GM10248 (cell line): ENCODE measurements around the gene PLSCR5.
A peak's percentile ranks its signal among the peaks of the same experiment; 100 is the strongest.

Source experiments
- CTCF ChIA-PET: fragments of 300-600 bp; sonication (Branson Sonifier 250); formaldehyde crosslinking; extraction: SDS; loops from one replicate; lab custom pipeline; 2021; ENCODE audit warnings: antibody characterized with exemption; lab: Yijun Ruan, JAX
- POLR2A ChIA-PET: fragments of 350-650 bp; sonication (Branson Sonifier 250); formaldehyde crosslinking; extraction: SDS; loops from one replicate; lab custom pipeline; 2020; ENCODE audit warnings: antibody characterized with exemption; lab: Yijun Ruan, JAX
- DNase-seq: peaks from one replicate; pipeline ENCODE4 v3.0.0; 2012; ENCODE audit errors: extremely low spot score
- CTCF ChIP-seq: IDR thresholded peaks from 2 replicates; pipeline ENCODE4 v1.5.1; 2012; ENCODE audit warnings: mild to moderate bottlenecking, low read depth; ENCODE audit errors: extremely low read depth, missing control alignments, control extremely low read depth

The PLSCR5 gene

GRCh38 chr3:146581080-146581601, 24.0 kb downstream of the PLSCR5 start:
- no peak for DNase-seq
- CTCF ChIA-PET = interaction anchor here (1.5 to 2.4 kb wide), 2 partner anchors 12 to 392 kb away, joined by 6 to 10 read pairs; no protein-coding TSS in a partner anchor
- TF ChIP-seq CTCF = no peak
- POLR2A ChIA-PET = no interaction called here

GRCh38 chr3:146577662-146578061, 27.5 kb downstream of the PLSCR5 start:
- TF ChIP-seq CTCF = peak; percentile 38
- DNase-seq = no peak
- ChIA-PET POLR2A (no interaction called here), CTCF (interaction anchor here (0.7 to 2.3 kb wide), 19 partner anchors 13 to 512 kb away, joined by 3 to 28 read pairs (median 3); partner anchors contain the start of gene PLSCR2)

- ChIA-PET CTCF (interaction anchor here (0.9 to 1.3 kb wide), 3 partner anchors 18 to 386 kb away, joined by 3 to 6 read pairs (median 5); no protein-coding TSS in a partner anchor), POLR2A (no interaction called here)
- DNase-seq = no peak
- TF ChIP-seq CTCF = no peak
Measured at GRCh38 chr3:146575636-146576035, 29.5 kb downstream of the PLSCR5 start.

GRCh38 chr3:146574173-146574572, 31.0 kb downstream of the PLSCR5 start:
- POLR2A ChIA-PET = no interaction called here
- CTCF ChIA-PET = interaction anchor here (2.8 kb wide), 1 partner anchor 385 kb away, joined by 13 read pairs; no protein-coding TSS in a partner anchor

GRCh38 chr3:146569314-146569713, 35.8 kb downstream of the PLSCR5 start:
- no peak for TF ChIP-seq CTCF
- ChIA-PET POLR2A (no interaction called here), CTCF (interaction anchor here (1.9 kb wide), 1 partner anchor 11 kb away, joined by 6 read pairs; no protein-coding TSS in a partner anchor)
- DNase-seq = no peak

More at GRCh38 chr3:146574173-146574572, 31.0 kb downstream of the PLSCR5 start:
- no peak for DNase-seq
- no peak for TF ChIP-seq CTCF

GRCh38 chr3:146566138-146566537, 39.0 kb downstream of the PLSCR5 start:
- ChIA-PET CTCF (interaction anchor here (1.0 kb wide), 1 partner anchor 375 kb away, joined by 3 read pairs; no protein-coding TSS in a partner anchor), POLR2A (no interaction called here)
- no peak for TF ChIP-seq CTCF
- no peak for DNase-seq
